Endometrial microvascular endothelial cells (primary cell): ENCODE results near the gene CDC45. TPM values are rescaled to one million over a fixed set of nuclear protein-coding genes. Genes with fewer than 3 reads are reported as not detected.
"Not testable (repeated sequence)": the region's sequence is repeated elsewhere in the genome, so short reads cannot be mapped to it uniquely, and the experiment has no call there.

ENCODE experiments used
- in situ Hi-C: cut with HindIII; loops from 2 replicates; pipeline ENCODE4 v1.10.0; 2017; ENCODE audit warnings: low sequenced_read_pairs, low pct_unique_long_range_greater_than_20kb; ENCODE audit errors: inconsistent ontology term
- total RNA-seq: library from RNA; depleted of rRNA; stranded (reverse); fragments of >200 nt; gene quantifications from one replicate; pipeline ENCODE4 v1.2.3, GENCODE V29; 2015; ENCODE audit errors: inconsistent ontology term

Gene CDC45, protein sequence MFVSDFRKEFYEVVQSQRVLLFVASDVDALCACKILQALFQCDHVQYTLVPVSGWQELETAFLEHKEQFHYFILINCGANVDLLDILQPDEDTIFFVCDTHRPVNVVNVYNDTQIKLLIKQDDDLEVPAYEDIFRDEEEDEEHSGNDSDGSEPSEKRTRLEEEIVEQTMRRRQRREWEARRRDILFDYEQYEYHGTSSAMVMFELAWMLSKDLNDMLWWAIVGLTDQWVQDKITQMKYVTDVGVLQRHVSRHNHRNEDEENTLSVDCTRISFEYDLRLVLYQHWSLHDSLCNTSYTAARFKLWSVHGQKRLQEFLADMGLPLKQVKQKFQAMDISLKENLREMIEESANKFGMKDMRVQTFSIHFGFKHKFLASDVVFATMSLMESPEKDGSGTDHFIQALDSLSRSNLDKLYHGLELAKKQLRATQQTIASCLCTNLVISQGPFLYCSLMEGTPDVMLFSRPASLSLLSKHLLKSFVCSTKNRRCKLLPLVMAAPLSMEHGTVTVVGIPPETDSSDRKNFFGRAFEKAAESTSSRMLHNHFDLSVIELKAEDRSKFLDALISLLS
- total RNA-seq: 43.1 TPM

DNA sequence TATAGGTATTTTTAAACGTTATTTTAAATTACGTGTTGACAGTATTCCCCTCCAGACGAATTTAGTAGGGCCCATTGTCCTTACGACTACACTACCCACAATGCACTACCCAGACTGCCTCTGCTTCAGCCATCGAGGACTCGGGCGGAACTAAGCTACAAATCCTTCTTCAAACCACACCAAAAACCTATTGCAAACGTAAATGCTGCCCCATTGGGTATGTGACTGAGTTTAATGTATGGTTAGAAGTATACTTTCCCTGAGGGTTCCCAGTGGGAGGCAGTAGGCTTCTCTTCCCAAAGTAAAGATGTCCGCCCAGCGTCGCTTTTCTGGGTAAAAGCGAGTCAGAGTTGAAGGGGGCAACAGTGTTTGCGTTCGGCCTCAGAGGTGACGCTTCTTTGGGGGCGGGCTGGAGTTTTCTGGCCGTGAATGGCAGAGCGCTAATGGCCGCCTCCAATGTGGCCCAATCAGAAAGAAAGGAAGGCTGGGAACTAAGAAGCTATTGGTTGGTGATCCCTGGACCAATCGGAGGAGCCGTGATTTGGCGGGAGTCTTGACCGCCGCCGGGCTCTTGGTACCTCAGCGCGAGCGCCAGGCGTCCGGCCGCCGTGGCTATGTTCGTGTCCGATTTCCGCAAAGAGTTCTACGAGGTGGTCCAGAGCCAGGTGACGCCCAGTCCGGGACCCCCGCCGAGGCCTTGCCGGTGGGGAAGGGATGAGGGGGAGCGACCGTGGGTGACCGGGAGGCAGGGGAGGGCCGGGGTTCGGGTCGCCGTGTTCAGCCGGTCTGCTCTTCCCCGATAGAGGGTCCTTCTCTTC lies at the start of gene CDC45:
CDC45 (plus strand) TSS at position 566 of the 818 bp plus-strand sequence; CDS start at position 615, 49 bp downstream.
- in situ Hi-C loops: no loop called here

DNA sequence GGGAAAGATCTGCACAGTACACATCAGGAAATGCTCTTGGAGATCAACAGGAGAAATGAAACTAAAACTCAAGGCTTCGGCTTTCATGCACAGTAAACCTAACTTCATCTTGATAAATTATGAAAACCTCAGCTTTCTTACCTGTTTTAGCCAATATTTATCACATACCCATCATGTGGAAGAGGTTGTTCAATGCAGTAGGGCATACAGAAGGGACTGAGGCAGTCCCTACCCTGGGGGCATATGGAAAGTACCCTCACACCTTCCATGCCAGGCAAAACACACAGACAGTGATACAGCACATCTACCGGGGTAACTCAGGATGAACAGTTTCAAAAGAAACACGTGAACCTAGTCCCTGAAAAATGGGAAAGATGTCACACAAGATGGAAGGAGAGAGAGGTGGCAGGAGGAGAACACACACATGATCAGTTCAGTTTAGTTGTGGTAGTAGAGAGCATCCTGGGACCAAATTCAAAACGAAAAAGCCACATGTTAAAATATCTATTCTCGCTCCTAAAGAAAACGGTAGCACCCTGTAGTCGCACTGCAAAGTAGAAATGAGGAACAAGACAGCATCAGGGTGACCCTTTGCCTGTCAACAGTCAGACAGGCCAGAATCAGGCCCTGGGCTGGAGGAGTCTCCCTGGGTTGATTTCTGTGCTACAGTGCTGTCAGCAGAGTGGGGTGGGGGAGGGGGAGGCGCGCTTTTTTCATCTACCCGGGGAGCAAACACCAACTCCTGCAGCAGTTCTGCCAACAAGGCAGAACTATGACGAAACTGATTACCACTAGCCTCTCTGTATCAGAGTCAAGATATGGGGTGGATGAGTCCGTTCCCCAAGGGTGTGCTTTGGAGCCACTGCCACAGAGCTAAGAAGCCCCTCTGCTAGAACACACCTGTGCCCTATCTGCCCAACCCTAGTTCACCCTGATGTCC lies 49.5 kb upstream of the CDC45 start:
- in situ Hi-C loops: no loop called here

DNA sequence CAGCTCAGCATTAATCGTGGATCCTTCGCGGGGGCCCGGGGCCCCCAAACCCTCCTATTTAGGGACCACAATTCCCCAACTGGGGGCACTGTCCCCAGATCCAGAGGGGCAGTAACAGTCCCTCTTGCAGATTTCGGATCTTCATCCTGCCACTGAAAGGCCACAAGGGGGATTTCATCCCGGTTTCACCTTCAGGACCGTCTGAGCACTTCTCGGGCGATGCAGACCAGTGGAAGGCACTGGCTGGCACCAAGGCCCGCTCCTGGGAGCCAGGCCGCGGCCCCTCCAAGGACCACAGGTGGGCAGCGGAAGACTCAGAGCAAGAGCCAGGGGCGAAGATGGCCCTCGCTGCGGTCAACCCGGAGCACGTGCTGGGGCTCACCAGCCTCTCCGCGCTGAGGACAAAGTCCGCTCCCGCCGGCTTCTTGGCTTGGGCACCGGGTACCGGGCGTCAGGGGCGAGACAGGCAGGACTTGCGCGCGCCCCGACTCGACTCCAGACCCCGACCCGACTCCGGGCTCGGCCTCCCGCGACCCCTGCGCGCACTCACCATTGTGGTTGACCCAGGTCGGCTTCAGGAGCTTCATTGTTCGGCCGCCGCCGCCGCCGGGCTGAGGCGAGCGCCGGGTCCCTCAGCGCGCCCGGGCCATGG lies 48.7 kb upstream of the CDC45 start:
- in situ Hi-C loops: no loop called here

DNA sequence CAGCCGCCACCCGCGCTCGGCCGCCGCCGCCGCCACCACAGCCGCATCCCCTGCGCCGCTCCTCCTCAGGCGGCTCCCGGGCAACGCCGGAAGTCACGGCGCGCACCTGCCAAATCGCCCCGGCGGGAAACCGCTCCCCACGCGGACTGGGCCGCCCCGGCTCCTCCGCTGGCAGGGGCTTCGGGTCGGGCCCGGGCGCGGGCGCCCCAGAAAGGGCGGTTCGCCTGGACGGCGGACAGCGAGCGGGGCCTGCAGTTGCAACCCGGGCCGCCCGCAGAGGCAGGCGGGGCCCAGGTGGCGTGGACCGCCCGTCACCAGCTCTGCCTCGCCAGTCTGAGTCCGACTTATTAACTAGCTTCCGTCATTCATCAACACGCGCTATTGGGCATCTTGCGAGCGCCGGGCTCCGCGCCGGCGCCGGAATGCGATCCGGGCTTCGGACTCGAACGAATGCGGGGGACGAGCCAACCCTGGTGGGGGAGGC lies 48.0 kb upstream of the CDC45 start, which contains the start of gene HIRA:
HIRA (minus strand) TSS at position 85 of the 484 bp plus-strand sequence. CDS start 257 bp downstream, outside the sequence.
- in situ Hi-C loops: no loop called here

DNA sequence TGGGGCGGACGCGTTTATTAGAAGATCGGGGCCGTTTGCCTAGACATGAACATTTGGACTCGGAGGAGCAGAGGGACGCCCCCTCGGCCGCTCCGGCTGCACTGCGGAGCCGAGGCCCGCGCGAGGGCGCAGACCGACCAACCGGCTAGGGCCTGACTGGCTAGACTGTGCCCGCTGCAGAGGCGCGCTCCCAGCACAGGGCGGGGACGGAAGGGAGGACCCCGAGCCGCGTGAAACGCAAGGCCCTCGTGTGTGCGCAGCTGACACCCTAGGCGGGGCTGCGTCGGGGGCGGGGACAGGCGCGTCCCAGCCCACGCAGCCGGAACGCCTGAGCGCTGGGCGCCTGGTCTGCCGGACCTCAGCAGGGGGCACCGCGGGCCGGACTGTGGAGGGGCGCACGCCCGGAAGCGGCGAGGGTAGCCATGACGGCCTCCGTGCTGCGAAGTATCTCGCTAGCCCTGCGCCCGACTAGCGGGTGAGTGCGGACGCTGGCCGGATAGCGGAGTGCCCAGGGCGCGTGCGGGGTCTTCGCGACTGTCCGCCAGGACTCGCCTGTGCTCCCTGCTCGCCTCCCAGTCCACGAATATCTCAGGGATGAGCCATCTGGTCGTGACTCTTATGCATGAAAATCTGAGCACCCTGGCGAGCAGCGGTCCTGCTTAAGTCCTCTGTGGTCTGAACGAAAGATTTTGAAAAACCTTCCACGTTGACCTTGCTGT lies 47.4 kb upstream of the CDC45 start, which contains the start of gene MRPL40:
MRPL40 (plus strand) TSS at position 413 of the 719 bp plus-strand sequence; CDS start at position 423, 10 bp downstream.
- in situ Hi-C loops: no loop called here

DNA sequence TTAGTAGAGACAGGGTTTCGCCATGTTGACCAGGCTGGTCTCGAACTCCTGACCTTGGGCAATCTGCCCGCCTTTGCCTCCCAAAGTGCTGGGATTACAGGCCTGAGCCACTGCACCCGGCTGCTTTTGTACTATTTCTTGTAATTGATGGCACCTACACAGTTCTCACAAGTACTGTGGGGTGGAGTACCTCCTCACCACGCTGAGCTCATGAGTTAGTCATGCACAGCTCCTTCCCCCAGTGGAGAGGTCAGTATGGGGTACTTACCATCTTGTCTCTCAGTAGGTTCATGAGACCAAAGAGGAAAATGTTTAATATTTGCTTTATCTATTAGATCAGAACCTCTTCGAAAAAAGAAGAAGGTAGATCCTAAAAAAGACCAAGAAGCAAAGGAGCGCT lies 45.3 kb upstream of the CDC45 start:
- in situ Hi-C loops: no loop called here

DNA sequence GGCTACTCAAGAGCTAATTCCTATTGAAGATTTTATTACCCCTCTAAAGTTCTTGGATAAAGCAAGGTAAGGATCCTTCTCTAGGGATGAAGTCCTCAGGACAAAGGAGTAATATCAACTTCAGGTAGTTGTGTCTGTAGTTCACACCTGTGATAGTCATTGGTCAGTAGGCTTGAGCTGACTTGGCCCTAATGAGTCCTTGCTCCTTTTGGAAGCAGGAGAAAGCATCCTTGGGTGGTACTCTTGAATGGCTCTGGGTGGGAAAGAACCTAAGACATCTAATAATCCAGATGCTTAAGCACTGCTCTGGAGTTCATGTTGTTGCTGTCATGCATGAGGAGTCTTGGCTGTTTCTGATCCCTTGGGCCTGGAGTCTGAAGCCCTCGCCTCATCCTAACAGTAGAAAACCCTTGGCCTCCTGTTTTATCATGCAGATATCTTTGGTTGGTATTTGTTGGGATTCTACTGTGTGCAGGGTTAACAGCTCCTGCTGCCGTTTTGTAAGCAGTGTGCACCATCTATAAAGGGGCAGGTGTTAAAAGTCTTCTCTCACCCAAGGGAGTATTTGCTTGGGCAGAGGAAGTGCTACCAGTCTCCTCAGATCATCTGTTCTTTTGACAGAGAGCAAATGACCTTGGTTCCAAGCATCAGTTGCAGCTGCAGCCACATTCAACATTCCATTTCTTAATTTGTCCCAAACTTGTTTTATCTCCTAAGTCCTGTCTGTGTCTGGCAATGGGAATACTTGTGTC lies 44.7 kb upstream of the CDC45 start:
- in situ Hi-C loops: no loop called here

DNA sequence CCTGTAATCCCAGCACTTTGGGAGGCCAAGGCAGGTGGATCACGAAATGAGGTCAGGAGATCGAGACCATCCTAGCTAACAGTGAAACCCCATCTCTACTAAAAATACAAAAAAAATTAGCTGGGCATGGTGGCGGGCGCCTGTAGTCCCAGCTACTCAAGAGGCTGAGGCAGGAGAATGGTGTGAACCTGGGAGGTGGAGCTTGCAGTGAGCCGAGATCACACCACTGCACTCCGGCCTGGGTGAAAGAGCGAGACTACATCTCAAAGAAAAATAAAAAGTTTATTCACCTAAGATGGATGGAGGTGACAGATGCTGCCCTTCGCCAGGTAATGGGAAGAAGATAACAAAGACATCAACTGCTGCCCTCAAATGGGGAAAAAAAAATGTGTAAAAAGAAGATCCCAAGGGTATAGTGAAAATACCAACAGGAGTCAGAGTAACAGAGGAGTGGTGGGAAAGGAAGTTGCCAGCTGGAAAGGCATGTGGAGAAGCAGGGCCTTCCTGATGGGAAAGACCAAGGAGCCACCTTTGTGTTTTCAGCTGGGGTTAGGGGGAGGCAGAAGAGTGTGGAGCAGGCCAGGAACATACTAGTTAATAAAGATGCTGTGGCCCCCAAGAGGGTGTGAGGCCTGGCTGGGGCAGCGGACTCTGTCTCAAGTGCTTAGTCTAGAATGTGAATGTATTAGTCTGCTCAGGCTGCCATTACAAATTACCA lies 43.1 kb upstream of the CDC45 start:
- in situ Hi-C loops: not testable (repeated sequence)

DNA sequence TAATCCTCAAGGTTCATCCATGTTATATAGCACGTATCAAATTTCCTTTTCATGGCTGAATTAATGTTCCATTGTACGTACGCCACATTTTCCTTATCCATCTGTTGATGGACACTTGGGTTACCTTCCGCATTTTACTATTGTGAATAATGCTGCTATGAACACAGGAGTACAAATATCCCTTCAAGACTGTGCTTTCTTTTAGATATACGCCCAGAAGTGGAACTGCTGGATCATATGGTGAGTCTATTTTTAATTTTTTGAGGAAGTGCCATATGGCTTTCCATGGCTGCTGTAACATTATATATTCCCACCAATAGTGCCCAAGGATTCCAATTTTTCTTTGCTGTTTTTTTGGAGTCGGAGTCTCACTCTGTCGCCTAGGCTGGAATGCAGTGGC lies 41.4 kb upstream of the CDC45 start:
- in situ Hi-C loops: no loop called here

DNA sequence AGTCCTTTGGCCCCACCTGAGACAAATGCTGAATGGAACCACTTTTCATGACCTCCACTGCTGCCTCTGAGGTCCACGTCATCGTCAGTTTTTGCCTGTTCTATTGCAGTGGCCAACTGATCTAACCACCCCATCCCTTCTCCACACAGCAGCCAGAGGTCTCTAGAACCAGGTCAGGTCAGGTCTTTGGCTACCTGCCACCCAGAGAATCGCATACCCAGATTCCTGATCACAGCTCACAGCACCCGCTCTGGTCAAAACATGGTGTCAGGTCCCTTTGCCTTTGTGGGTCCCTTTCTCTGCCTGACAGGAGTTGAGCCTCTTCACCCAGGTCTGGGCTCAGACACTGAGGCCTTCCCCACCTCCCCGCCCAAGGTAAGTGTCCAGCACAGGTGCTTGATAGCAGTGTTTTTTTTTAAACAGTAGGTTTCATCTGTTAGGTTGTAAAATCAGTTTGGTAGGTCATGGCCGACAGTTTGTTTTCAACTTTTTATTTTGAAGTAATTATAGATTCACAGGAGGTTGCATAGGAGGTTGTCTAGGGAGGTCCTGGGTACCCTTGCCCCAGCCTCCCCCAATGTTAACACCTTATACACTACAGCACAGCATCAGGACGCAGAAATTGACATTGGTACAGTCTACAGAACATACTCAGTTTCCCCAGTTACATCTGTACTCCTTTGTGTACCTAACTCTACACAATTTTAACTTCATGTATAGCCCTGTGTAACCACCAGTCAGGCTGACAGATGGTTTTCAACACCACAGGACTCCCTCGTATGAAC lies 39.1 kb upstream of the CDC45 start:
- in situ Hi-C loops: no loop called here

DNA sequence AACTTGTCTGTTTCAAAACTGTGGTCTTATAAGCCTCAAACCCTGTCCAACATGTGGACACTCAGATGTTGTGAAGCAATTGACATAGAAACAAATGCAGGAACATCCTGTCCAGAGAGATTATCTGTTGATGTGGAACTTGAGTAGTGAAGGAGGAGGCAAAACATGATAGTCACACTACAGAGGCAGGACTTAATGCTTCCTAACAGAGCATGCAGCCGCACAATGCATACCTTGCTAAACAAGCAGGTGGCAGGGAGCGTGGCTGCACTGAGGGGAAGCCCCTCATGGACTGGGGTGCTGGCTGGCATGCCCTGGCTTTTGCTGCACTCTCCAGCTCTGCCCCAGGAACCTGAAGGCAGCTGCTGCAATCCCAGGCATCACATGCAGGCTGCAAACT lies 37.6 kb upstream of the CDC45 start:
- in situ Hi-C loops: no loop called here

DNA sequence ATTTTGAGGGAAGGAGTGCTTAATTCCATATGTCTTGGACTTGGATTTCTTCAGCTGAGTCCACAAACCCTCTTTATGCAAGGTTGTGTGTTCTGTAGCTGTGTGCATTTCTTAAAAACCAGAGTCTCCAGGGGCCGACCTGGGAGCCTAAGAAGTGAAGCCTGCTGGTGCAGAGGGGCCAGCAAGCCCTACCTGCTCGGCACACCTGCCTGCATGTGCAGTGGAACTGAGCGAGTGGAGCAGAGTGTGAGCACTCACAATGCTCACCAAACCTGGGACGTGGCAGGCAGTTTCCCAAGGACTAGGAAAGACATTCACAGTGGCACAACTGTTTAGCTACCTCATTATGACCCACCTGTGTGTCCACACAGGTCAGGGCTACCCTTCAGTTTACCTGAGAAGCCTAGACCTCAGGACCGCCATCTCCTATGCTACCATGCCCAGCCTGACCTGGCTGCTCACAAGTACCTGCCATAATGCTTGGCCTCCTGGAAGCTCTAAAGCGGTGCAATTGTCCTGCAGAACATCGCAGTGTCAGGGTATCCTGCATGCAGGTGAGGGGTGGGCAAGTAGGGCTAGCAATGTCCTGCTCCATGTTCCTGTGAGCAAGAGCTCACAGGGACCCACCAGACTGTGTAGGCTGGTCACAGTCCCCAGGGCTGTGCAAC lies 36.0 kb upstream of the CDC45 start:
- in situ Hi-C loops: no loop called here

DNA sequence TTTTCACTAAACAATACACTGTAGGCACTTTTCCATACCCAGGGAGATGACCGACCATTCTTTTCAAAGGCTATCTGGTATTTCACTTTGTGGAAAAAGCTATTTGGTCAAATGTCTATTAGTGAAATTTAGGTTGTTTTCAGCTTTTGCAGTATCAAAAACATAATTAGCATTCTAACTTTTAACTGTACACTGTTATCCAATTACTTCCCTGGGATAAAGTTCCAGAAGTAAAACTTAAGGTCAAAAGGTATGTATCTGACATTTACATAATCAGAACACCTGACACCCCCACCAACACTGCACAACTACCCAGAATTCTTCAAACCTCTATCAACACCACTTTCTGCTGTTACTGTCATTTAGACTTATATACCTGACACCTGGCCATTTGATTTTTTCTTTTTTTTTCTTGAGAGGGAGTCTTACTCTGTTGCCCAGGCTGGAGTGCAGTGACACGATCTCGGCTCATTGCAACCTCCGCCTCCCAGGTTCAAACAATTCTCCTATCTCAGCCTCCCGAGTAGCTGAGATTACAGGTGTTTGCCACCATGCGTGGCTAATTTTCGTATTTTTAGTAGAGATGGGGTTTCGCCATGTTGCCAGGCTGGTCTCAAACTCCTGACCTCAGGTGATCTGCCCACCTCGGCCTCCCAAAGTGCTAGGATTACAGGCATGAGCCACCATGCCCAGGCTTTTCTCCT lies 34.3 kb upstream of the CDC45 start:
- in situ Hi-C loops: not testable (repeated sequence)

DNA sequence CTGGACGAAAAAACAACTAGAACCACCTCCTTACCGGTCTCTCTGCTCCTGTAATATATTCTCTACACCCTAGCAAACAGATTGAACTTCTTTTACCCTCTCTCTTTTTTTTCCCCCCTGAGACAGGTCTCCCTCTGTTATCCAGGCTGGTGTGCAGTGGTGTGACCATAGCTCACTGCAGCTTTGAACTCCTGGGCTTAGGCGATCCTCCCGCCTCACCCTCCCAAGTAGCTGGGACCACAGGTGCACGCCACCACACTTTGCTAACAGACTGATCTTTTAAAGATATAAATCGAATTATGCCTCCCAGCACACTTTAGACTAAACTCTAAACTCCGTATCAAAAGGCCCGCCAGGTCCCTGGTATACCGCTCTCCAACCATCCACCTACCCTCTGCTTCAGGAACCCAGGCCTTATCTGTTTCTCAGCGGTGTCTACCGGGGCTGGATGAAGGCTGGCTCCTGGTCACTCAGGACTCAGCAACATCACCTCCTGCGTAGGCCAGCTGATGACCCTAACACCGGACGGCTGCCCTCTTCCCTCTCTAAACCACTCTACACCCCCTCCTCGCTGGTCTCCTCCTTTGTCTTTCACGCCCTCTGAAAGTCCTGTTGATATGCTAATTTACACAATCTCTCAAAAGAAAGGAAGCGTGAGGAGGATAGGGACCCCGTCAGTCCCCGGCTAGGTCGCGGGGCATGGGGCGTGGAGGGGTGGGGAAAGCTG lies 33.0 kb upstream of the CDC45 start:
- in situ Hi-C loops: no loop called here
